HEK293 (cell line): ENCODE data around the gene NOS1AP.

Source experiments
- CTCF ChIP-seq: fragments of 450-650 bp; formaldehyde crosslinking; IDR thresholded peaks from 2 replicates; pipeline ENCODE4 v1.5.1; 2016; ENCODE audit warnings: missing biosample characterization, missing genetic modification characterization
- KLF1 ChIP-seq: fragments of 450-650 bp; formaldehyde crosslinking; IDR thresholded peaks from 2 replicates; pipeline ENCODE4 v1.5.1; 2016; ENCODE audit warnings: missing biosample characterization, missing genetic modification characterization
- KLF16 ChIP-seq: fragments of 450-650 bp; formaldehyde crosslinking; IDR thresholded peaks from 2 replicates; pipeline ENCODE4 v1.5.1; 2017; ENCODE audit warnings: missing biosample characterization, missing genetic modification characterization
- REST ChIP-seq: fragments of 450-650 bp; formaldehyde crosslinking; IDR thresholded peaks from 2 replicates; pipeline ENCODE4 v1.5.1; 2016; ENCODE audit warnings: missing biosample characterization, missing genetic modification characterization
- TSHZ1 ChIP-seq: fragments of 450-650 bp; formaldehyde crosslinking; IDR thresholded peaks from 2 replicates; pipeline ENCODE4 v1.5.1; 2016; ENCODE audit warnings: missing biosample characterization, missing genetic modification characterization, borderline replicate concordance
- ZNF624 ChIP-seq: fragments of 450-650 bp; formaldehyde crosslinking; IDR thresholded peaks from 2 replicates; pipeline ENCODE4 v1.5.1; 2017; ENCODE audit warnings: missing biosample characterization, missing genetic modification characterization
- ZNF626 ChIP-seq: fragments of 450-650 bp; sonication (Bioruptor Pico); formaldehyde crosslinking; IDR thresholded peaks from 2 replicates; pipeline ENCODE4 v1.5.1; 2018; ENCODE audit warnings: missing biosample characterization, missing genetic modification characterization, inconsistent platforms
- TF ChIP-seq, protein P1 (sequence below): fragments of 450-650 bp; formaldehyde crosslinking; IDR thresholded peaks from 2 replicates; pipeline ENCODE4 v1.5.1; 2016; ENCODE audit warnings: missing biosample characterization, missing genetic modification characterization, low read depth
- TF ChIP-seq, protein P2 (sequence below): fragments of 450-650 bp; formaldehyde crosslinking; IDR thresholded peaks from 2 replicates; pipeline ENCODE4 v1.5.1; 2016; ENCODE audit warnings: missing biosample characterization, missing genetic modification characterization

GRCh38 chr1:162138112-162138511 lies 68.6 kb downstream of the NOS1AP start:
- TF ChIP-seq ZNF624 (tag by site-specific recombination) (no peak), CTCF (tag by site-specific recombination) (no peak), KLF1 (tag by site-specific recombination) (no peak), REST (tag by site-specific recombination) (no peak), TSHZ1 (no peak), KLF16 (tag by site-specific recombination) (no peak), ZNF626 (tag by site-specific recombination) (no peak)
- TF ChIP-seq, protein P1, sequence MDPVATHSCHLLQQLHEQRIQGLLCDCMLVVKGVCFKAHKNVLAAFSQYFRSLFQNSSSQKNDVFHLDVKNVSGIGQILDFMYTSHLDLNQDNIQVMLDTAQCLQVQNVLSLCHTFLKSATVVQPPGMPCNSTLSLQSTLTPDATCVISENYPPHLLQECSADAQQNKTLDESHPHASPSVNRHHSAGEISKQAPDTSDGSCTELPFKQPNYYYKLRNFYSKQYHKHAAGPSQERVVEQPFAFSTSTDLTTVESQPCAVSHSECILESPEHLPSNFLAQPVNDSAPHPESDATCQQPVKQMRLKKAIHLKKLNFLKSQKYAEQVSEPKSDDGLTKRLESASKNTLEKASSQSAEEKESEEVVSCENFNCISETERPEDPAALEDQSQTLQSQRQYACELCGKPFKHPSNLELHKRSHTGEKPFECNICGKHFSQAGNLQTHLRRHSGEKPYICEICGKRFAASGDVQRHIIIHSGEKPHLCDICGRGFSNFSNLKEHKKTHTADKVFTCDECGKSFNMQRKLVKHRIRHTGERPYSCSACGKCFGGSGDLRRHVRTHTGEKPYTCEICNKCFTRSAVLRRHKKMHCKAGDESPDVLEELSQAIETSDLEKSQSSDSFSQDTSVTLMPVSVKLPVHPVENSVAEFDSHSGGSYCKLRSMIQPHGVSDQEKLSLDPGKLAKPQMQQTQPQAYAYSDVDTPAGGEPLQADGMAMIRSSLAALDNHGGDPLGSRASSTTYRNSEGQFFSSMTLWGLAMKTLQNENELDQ (tag by site-specific recombination) = no peak
- TF ChIP-seq, protein P2, sequence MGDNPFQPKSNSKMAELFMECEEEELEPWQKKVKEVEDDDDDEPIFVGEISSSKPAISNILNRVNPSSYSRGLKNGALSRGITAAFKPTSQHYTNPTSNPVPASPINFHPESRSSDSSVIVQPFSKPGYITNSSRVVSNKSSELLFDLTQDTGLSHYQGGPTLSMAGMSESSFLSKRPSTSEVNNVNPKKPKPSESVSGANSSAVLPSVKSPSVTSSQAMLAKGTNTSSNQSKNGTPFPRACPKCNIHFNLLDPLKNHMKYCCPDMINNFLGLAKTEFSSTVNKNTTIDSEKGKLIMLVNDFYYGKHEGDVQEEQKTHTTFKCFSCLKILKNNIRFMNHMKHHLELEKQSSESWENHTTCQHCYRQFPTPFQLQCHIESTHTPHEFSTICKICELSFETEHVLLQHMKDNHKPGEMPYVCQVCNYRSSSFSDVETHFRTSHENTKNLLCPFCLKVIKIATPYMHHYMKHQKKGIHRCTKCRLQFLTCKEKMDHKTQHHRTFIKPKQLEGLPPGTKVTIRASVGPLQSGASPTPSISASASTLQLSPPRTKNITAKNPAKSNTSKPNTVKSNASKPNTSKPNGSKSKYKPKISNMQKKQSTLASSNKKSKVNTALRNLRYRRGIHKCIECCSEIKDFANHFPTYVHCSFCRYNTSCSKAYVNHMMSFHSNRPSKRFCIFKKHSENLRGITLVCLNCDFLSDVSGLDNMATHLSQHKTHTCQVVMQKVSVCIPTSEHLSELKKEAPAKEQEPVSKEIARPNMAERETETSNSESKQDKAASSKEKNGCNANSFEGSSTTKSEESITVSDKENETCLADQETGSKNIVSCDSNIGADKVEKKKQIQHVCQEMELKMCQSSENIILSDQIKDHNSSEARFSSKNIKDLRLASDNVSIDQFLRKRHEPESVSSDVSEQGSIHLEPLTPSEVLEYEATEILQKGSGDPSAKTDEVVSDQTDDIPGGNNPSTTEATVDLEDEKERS (tag by site-specific recombination) = no peak
